DOHH2 (cell line): Measurements from ENCODE around the gene APCS.

Experiments used
- CTCF ChIP-seq: fragments of 200-600 bp; sonication (generic); IDR thresholded peaks from one replicate; pipeline ENCODE4 v1.5.1; 2014; ENCODE audit warnings: antibody characterized with exemption, mild to moderate bottlenecking, low read depth, low read length; ENCODE audit not compliant: poor library complexity, severe bottlenecking
- EZH2phosphoT487 ChIP-seq: fragments of 200-600 bp; sonication (generic); IDR thresholded peaks from 2 replicates; pipeline ENCODE4 v1.6.1; 2017; ENCODE audit warnings: borderline replicate concordance, mild to moderate bottlenecking, antibody characterized with exemption, low read length, moderate library complexity, mixed read lengths

- TF ChIP-seq EZH2phosphoT487 (no peak), CTCF (no peak)
Measured at GRCh38 chr1:159591981-159592380, 4.4 kb downstream of the APCS start.
